ENCODE data around the gene KLHL9. TPM values are rescaled to one million over a fixed set of nuclear protein-coding genes. Genes with fewer than 3 reads are reported as not detected.

The KLHL9 gene
- total RNA-seq, 1 experiment from 2014 or later, result 10.5 TPM

- Histone ChIP-seq H3K4me1 (replicated peaks; ENCODE audit: insufficient read depth) (peaks cover 20% of the 10 kb centered on the region; the same call in 1 of the 2 replicates), H4K20me1 (ENCODE audit: insufficient read depth) (no peaks in the 10 kb centered on the region), H3K4me3 (no peak overlapping the region), H3F3A (ENCODE audit: insufficient read depth, low read depth) (no peaks in the 10 kb centered on the region; the same call in none of the 2 replicates), H2AFZ (no peak overlapping the region), H3K79me2 (ENCODE audit: low read depth) (peaks cover 52% of the 10 kb centered on the region), H3K4me2 (peak overlapping the region; percentile 89), H3K27me3 (ENCODE audit: insufficient read depth, low read depth) (no peaks in the 10 kb centered on the region), H3K9me3 (ENCODE audit: insufficient read depth, low read depth) (no peaks in the 10 kb centered on the region), H3K27ac (no peak overlapping the region), H3K9me2 (ENCODE audit: insufficient read depth) (no peaks in the 10 kb centered on the region), H3K36me3 (ENCODE audit: low read depth) (0 out of 2 replicates have a peak, but pooled peaks cover 10% of the 10 kb centered on the region)
- ChIA-PET CTCF (no interaction called here), POLR2A (ENCODE audit: unreplicated experiment) (no interaction called here)
- intact Hi-C loops (cut with micrococcal nuclease; ENCODE audit: unreplicated experiment), result loop anchor here (5.0 kb wide), 1 partner anchor 349 kb away; no protein-coding TSS in a partner anchor
- TF ChIP-seq EZH2 (IDR thresholded peaks at IDR 0.05; ENCODE audit: low read depth) (no peak), CTCF (conservative IDR thresholded peaks at IDR 0.05) (no peak)
- no TSS peak for BruUV-seq (replicated peaks)
- DNase-seq, result no peak
Measured at GRCh38 chr9:21333226-21333625, 2.0 kb downstream of the KLHL9 start.

GRCh38 chr9:21331676-21332402 lies 3.4 kb downstream of the KLHL9 start:
- POLR2A ChIA-PET (ENCODE audit: unreplicated experiment), result no interaction called here
- no peak overlapping the region for H2AFZ ChIP-seq
- no peak for DNase-seq
- H3K9me3 ChIP-seq (ENCODE audit: insufficient read depth, low read depth), result no peaks in the 10 kb centered on the region
- H3K9me2 ChIP-seq (ENCODE audit: insufficient read depth), result no peaks in the 10 kb centered on the region
- peak overlapping the region; percentile 5; the same call in 1 of the 2 replicates for H3K4me2 ChIP-seq
- CTCF ChIA-PET, result no interaction called here
- peaks cover 52% of the 10 kb centered on the region for H3K79me2 ChIP-seq (ENCODE audit: low read depth)
- intact Hi-C loops (cut with micrococcal nuclease; ENCODE audit: unreplicated experiment), result loop anchor here (5.0 kb wide), 1 partner anchor 350 kb away; no protein-coding TSS in a partner anchor
- H3K27me3 ChIP-seq (ENCODE audit: insufficient read depth, low read depth), result no peaks in the 10 kb centered on the region
- no peak overlapping the region for H3K27ac ChIP-seq
- TF ChIP-seq EZH2 (IDR thresholded peaks at IDR 0.05; ENCODE audit: low read depth), result no peak
- no peak for TF ChIP-seq CTCF (conservative IDR thresholded peaks at IDR 0.05)
- BruUV-seq (replicated peaks), result no TSS peak
- 0 out of 2 replicates have a peak, but pooled peaks cover 10% of the 10 kb centered on the region for H3K36me3 ChIP-seq (ENCODE audit: low read depth)
- H3K4me1 ChIP-seq (replicated peaks; ENCODE audit: insufficient read depth), result peaks cover 20% of the 10 kb centered on the region; the same call in 1 of the 2 replicates
- no peak overlapping the region; the same call in 1 of the 2 replicates for H3K4me3 ChIP-seq
- no peaks in the 10 kb centered on the region for H4K20me1 ChIP-seq (ENCODE audit: insufficient read depth)
- no peaks in the 10 kb centered on the region; the same call in none of the 2 replicates for H3F3A ChIP-seq (ENCODE audit: insufficient read depth, low read depth)

GRCh38 chr9:21326526-21327139 lies 8.6 kb downstream of the KLHL9 start:
- ChIA-PET CTCF (interaction anchor here (0.6 to 1.1 kb wide), 4 partner anchors 9 to 237 kb away, joined by 3 to 7 read pairs (median 4); partner anchors contain the start of gene KLHL9), POLR2A (ENCODE audit: unreplicated experiment) (interaction anchor here (0.6 kb wide), 1 partner anchor 132 kb away, joined by 4 read pairs; no protein-coding TSS in a partner anchor)
- intact Hi-C loops (cut with micrococcal nuclease; ENCODE audit: unreplicated experiment), result loop anchor here (1.0 to 10.0 kb wide), 6 partner anchors 136 to 1126 kb away; partner anchors contain the start of gene MTAP
- H3K27ac ChIP-seq, result no peak overlapping the region
- H3K4me2 ChIP-seq, result no peak overlapping the region
- H4K20me1 ChIP-seq (ENCODE audit: insufficient read depth), result no peaks in the 10 kb centered on the region
- TF ChIP-seq CTCF (conservative IDR thresholded peaks at IDR 0.05) (peak; percentile 72), EZH2 (IDR thresholded peaks at IDR 0.05; ENCODE audit: low read depth) (no peak)
- H3K79me2 ChIP-seq (ENCODE audit: low read depth), result peaks cover 19% of the 10 kb centered on the region
- H3K36me3 ChIP-seq (ENCODE audit: low read depth), result 0 out of 2 replicates have a peak, but pooled peaks cover 3% of the 10 kb centered on the region
- no peak overlapping the region for H2AFZ ChIP-seq
- no peaks in the 10 kb centered on the region for H3F3A ChIP-seq (ENCODE audit: insufficient read depth, low read depth)
- no peaks in the 10 kb centered on the region for H3K9me3 ChIP-seq (ENCODE audit: insufficient read depth, low read depth)
- no peak overlapping the region for H3K4me3 ChIP-seq
- H3K4me1 ChIP-seq (replicated peaks; ENCODE audit: insufficient read depth), result no peaks in the 10 kb centered on the region
- BruUV-seq (replicated peaks), result no TSS peak
- no peaks in the 10 kb centered on the region for H3K27me3 ChIP-seq (ENCODE audit: insufficient read depth, low read depth)
- no peak for DNase-seq
- no peaks in the 10 kb centered on the region for H3K9me2 ChIP-seq (ENCODE audit: insufficient read depth)
